HK-2 (cell line): ENCODE data around the gene HEATR9.
"Not testable (repeated sequence)": the region's sequence is repeated elsewhere in the genome, so short reads cannot be mapped to it uniquely, and the experiment has no call there.

ENCODE experiments used
- DNase-seq: peaks from one replicate; pipeline ENCODE4 v3.0.0-alpha.2; 2018; ENCODE audit not compliant: unreplicated experiment

Gene HEATR9

DNA sequence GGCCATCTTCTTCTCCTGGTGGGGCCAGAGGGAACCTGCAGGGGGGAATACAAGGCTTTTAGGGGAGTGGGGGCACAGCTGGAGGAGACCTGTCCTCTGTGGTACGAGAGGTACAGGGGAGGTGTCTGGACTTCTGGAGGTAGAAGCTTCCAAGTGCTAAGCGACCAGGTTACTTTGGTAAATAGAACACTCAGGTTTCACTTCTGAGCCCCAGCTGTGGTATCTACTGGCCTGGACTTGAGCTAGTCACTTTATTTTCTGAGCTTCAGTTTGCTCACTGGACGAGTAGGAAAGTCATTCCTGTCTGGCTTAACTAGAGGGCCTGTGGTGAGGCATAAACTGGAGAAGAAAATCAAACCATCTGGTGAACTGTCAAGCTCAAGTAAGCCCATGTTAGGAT, at the start of gene HEATR9:
TSS of gene HEATR9 (minus strand) at position 155 of the 400 bp plus-strand sequence. CDS start at position 6, 149 bp downstream.
- no peak for DNase-seq

DNA sequence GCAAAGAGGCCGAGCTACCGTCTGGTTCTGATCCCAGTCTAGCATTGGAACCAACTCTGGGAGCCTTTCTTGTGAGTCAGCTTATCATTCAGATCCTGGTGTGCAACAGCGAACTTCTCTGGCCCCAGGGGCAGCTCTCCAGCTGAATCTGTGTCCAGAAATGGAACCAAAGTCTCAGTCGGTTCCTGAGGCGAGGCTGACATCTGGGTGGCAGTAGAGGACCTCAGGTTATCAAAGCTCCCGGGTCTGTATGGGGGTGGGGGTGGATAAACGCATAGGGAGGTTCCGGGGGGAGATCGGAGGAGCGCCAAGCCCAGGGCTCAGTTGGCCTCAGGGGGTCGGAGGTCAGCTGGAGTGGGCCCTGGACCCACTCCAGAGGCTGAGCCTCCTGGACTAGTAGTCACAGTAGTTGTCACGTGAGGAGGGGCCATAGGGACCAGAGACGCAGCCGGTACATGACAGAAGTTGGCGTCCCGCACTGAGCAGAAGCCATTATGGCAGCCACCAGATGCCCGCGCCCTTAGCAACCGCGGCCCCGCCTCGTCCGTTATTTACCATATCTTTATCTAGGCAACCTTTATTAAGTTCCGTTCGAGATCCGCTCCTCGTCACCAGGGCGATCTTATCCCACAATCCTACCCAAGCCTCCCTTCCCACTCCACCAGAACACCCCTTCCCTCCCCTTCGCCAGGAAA, 49.0 kb upstream of the HEATR9 start:
- no peak for DNase-seq

DNA sequence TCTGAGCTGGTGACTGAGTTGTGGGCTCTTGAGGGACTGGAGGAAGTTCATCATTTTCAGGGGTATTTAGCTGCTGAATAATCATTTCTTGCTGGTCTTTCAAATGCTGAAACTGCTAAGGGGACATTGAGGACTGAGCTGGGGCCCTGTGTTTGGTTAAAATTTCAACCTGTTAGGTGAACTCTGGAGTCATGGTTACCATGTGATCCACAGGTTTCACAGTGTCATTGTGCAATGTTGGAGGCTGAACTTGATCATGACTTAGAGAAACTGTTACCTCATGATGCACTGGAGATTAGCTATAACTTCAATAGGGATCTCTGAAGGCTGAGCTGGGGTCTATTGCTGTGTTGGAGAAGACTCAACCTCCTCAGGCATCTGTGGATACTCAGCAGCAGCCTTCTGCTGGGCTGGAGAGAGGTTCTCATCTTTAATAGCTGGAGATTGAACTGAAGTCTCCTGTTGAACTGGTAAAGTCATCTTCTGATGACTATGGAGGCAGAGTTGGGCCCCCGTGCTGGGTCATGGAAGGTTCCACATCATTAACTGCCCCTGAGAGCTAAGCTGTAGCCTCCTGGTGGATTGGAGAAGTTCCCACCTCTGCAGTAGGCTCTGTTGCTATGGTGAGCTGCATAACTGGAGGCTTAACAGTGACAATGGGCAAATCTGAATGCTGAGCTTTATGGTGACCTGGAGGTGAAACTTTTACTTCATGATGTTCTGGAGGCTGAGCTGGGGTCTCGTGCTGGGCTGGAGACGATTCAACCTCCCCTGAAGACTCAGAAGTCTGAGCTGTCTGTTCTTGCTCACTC, 46.7 kb upstream of the HEATR9 start:
- DNase-seq = no peak

GRCh38 chr17:35914354-35914753, 45.7 kb upstream of the HEATR9 start:
- DNase-seq = no peak

GRCh38 chr17:35913609-35914008, 44.9 kb upstream of the HEATR9 start:
- DNase-seq = no peak

DNA sequence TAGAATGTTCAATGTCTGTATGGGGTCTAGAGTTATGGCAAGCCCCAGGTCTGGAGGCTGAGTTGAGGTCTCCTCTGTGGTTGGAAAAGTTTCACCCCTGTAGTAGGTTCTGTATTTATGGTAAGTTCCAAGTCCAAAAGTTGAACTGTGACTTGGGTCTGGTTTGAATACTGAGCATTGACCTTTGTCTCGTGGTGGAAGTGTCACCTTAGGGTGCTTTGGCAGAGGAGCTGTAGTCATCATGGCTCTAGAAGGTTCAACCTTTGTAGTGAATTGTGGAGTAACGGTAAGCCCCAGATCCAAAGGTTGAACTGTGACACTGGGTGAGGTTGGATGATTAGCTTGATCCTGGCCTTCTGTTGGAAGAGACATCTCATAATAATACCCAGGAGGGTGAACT, 44.3 kb upstream of the HEATR9 start:
- no peak for DNase-seq

DNA sequence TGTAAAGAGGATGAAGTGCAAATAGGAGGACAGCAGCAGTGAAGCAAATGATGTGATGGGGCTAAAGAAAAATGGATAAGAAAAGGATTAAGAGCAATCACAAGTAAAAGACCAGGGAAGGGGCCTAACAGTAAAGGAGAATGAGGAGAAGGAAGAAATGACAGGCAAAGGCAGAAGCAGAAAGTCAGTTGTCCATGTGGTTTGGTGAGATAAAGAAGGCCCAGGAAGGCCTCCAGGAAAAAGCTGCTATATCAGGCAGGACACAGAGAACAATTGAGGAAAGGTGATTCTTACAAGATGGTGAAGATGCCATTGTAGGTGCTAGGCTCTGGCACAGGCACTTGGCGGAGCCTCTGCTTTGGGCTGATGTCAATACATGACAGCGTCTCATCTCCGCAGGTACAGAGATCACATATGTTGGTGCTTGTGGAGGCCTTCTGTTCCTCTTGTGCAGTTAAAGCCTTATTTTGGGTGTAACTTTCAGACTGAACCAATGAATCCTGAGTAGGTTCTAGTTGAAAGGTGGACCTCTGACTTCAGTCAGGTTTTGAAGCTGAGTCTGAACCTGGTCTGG, 43.7 kb upstream of the HEATR9 start:
- no peak for DNase-seq

DNA sequence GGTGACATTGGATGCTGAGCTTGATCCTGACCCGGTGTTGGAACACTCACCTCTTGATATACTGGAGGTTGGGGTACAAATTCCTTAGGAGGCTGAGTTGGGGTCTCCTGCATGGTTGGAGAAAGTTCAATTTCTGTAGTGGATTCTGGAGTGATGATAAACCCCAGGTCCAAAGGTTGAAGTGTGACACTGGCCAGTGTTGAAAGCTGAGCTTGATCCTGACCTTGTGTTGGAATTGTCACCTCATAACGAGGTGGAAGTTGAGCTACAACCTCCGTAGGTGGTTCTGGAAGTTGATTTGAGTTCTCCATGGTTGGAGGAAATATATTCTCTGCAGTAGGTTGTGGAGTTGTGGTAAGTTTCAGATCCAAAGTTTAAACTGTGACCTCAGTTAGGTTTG, 40.7 kb upstream of the HEATR9 start:
- no peak for DNase-seq

DNA sequence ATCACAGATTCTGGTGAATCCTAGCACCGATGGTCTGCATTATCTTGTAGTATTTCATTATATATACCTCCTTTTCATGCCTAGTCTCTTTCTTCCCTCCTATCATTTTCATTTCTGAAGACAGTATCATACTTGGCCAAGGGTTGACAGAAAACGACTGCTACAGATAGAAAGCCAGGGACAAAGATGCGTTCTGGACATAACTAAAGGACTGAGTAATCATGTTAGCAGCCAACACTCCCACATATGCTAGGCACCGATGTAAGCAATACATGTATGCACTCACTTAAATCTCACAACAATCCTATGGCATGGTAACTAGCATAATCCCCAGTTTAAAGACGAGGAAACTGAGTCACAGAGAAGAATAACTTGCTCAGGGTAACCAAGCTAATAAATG, 39.0 kb upstream of the HEATR9 start:
- no peak for DNase-seq

- no peak for DNase-seq
Observed at GRCh38 chr17:35906926-35907637, 38.4 kb upstream of the HEATR9 start.

GRCh38 chr17:35906191-35906925, 37.7 kb upstream of the HEATR9 start:
- no peak for DNase-seq

DNA sequence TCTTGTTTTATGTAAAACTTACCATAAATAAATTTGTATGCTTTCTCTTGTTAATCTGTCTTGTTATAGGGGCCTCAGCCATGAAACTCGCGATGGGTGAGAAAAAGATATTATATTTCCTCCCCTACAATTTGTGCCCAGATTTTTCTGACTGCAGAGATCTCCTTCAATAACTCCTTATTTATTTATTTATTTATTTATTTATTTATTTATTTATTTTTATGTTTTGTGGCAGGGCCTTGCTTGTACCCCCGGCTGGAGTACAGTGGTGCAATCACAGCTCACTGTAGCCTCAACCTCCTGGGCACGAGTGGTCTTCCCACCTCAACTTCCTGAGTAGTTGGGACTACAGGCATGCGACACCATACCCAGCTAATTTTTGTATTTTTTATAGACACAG, 34.8 kb upstream of the HEATR9 start:
- no peak for DNase-seq

- no peak for DNase-seq
Observed at GRCh38 chr17:35901631-35902175, 33.0 kb upstream of the HEATR9 start.

DNA sequence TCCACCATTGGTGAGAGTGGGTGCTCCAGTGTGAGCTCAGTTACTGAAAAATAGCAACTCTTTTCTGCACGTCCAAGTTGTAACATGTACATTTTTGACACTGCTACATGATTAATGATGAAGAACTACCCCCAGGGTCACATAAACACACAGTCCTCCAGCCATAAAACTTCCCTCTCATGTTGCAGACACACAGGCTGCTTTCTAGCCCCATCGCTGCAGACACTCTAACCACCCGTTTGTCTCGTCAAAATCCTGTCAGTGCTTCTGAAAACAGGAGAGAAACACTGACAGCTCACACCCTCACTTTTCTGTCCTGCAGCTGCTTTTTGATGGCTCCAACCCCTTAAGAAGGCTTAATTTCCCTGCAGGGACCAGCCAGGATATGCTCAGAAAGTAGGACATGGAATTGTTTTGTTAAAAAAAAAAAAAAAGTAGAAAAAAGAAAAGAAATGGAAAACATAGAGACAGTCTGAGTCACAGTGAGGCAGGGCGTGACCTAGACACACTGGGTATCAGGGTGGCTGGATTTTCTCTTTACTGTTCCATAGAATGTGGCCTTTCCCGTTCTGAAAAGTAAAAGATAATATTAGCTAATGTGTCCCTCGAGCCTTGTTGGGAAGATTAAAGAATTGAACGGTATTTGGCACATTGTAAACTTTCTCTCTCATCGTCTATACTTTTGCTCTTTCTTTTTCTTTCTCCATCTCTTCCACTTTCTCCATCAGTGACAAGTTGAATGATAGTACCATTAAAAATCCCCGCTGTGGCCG, 32.2 kb upstream of the HEATR9 start:
- no peak for DNase-seq

GRCh38 chr17:35900280-35900679, 31.6 kb upstream of the HEATR9 start:
- DNase-seq = no peak

DNA sequence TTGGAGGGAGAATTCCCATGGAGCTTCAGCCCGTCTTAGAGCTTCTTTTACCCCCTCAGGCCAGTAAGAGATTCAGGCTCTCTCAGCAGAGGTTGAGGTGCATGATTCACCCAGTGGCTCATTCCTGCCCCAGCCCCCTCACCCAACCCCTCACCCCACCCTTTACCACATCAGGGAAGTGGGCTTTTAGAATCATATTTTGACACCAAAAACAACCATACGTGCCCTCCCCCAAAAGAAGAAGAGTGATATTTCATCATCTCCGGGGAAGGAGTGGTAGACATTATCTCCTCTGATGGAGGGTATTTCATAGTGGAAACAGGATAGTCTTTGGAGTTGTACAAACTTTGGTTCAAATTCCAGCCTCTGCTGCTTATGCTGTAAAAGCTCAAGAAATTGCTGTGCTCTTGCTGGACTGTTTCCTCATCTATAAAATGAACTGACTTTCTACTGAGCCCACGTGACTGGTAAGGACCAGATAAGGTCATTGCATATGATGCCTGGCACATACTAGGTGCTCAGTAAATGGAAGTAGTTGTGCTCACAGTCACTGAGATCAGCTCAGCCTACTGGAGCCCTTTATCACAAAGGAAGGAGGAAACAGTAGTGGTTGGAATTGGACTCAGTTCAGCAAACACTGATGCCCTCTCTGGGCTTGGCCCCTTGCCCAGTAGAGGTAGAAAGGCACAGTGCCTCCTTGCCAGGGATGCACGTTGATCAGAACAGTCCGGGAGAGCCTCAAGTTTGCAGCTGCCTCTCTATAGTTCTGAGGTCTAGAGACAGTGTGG, 29.8 kb upstream of the HEATR9 start:
- no peak for DNase-seq

- DNase-seq = not testable (repeated sequence)
Observed at GRCh38 chr17:35897772-35898171, 29.1 kb upstream of the HEATR9 start.

DNA sequence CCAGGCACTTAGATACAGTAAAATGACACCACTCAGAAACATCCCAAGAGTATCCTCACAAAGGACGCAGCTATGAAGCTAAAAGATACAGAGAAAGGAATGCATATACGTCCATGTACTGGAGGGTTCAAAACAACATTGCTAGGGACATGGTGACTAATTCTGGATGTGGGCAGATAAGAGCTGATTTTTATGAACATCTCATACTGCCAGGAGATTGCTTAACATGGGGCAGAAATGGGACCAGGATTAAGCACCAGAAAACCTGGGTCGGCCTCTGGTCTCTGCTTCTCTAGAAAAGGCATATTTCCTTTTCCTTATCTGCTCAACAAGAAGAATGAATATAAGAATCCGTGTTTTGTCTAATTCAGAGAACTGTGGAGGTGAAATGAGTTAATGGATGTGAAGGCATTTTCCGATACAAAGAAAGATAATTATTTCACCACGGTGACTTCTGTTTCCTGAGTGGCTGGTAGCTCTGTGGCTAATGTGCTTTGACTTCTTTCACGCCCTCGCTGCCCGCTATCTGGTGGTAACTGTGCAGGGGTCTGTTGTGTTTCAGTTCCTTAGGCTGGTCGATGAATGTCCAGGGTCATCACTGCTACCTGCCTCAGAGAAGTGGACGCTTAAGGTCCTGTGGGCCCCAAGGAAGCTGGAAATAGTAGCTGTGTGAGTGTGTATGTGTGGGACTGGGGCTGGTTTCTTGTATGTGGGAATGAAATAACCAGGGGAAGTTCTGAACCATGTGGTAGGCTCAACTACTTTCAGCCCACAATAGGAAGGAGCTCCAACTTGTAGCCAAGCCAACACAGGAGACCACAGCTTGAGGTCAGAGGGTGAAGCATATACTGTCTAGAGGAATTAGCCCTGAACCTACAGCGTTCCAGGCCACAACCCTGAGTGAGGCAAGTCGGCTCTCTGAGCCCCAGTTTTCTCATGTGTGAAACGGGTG, 27.2 kb upstream of the HEATR9 start:
- no peak for DNase-seq

GRCh38 chr17:35894206-35894605, 25.5 kb upstream of the HEATR9 start:
- no peak for DNase-seq
